PC-9 (cell line): ENCODE measurements around the gene APBA3. TPM values are rescaled to one million over a fixed set of nuclear protein-coding genes. Genes with fewer than 3 reads are reported as not detected.

Source experiments
- BruUV-seq: library from RNA; stranded (reverse); fragments of 400-500 nt; replicated peaks from 2 replicates; lab custom pipeline; 2021; lab: Mats Ljungman, UMichigan
- CTCF ChIA-PET: fragments of 300-600 bp; sonication (Branson Sonifier 250); formaldehyde crosslinking; loops from one replicate; lab custom pipeline; 2022; ENCODE audit warnings: antibody characterized with exemption; lab: Charles Lee
- POLR2A ChIA-PET: fragments of 300-600 bp; sonication (Branson Sonifier 250); formaldehyde crosslinking; loops from one replicate; lab custom pipeline; 2022; ENCODE audit warnings: antibody characterized with exemption; ENCODE audit not compliant: unreplicated experiment; lab: Charles Lee
- DNase-seq, 2 experiments: peaks; one replicate each; pipeline versions ENCODE4 v3.0.0 to v3.0.0-alpha.2; 2015 to 2022; ENCODE audit warnings: mixed read lengths in 1 of 2
- H2AFZ ChIP-seq: fragments of 200-600 bp; sonication (generic); 2 replicates; pipeline ENCODE4 v1.8.1; 2017; ENCODE audit warnings: antibody characterized with exemption
- H3F3A ChIP-seq: fragments of 200-600 bp; sonication (generic); 2 replicates; pipeline ENCODE4 v1.8.1; 2017; ENCODE audit warnings: antibody characterized with exemption, mild to moderate bottlenecking, low read depth; ENCODE audit not compliant: insufficient read depth
- H3K27ac ChIP-seq: fragments of 200-600 bp; sonication (generic); 2 replicates; pipeline ENCODE4 v1.6.1; 2016; ENCODE audit warnings: mixed run types
- H3K27me3 ChIP-seq: fragments of 200-600 bp; sonication (generic); 2 replicates; pipeline ENCODE4 v1.6.1; 2016; ENCODE audit warnings: low read depth, mixed run types; ENCODE audit not compliant: insufficient read depth
- H3K36me3 ChIP-seq: fragments of 200-600 bp; sonication (generic); 2 replicates; pipeline ENCODE4 v1.6.1; 2016; ENCODE audit warnings: low read depth, mixed run types
- H3K4me1 ChIP-seq: fragments of 200-600 bp; sonication (generic); replicated peaks from 2 replicates; pipeline ENCODE4 v1.6.1; 2016; ENCODE audit warnings: mixed run types; ENCODE audit not compliant: insufficient read depth
- H3K4me2 ChIP-seq: fragments of 200-600 bp; sonication (generic); 2 replicates; pipeline ENCODE4 v1.6.1; 2017; ENCODE audit warnings: mixed run types
- H3K4me3 ChIP-seq: fragments of 200-600 bp; sonication (generic); 2 replicates; pipeline ENCODE4 v1.6.1; 2016; ENCODE audit warnings: mixed run types
- H3K79me2 ChIP-seq: fragments of 200-600 bp; sonication (generic); 2 replicates; pipeline ENCODE4 v1.6.1; 2017; ENCODE audit warnings: low read depth, mixed run types
- H3K9me2 ChIP-seq: fragments of 200-600 bp; sonication (generic); 2 replicates; pipeline ENCODE4 v1.8.1; 2017; ENCODE audit warnings: mild to moderate bottlenecking; ENCODE audit not compliant: insufficient read depth
- H3K9me3 ChIP-seq: fragments of 200-600 bp; sonication (generic); 2 replicates; pipeline ENCODE4 v1.8.1; 2016; ENCODE audit warnings: low read depth; ENCODE audit not compliant: insufficient read depth
- H4K20me1 ChIP-seq: fragments of 200-600 bp; sonication (generic); 2 replicates; pipeline ENCODE4 v1.8.1; 2017; ENCODE audit not compliant: insufficient read depth
- EZH2 ChIP-seq: fragments of 200-600 bp; sonication (generic); IDR thresholded peaks from 2 replicates; pipeline ENCODE4 v1.8.0; 2017; ENCODE audit warnings: antibody characterized with exemption, low read depth
- intact Hi-C: fragments of 100-400 bp; cut with micrococcal nuclease; formaldehyde crosslinking; loops from one replicate; pipeline ENCODE4 v1.10.0; 2022; ENCODE audit not compliant: unreplicated experiment
- total RNA-seq: library from RNA; stranded (reverse); gene quantifications from 2 replicates; pipeline ENCODE4 v1.2.3, GENCODE V29; 2021
- TF ChIP-seq, protein P1 (sequence below): fragments of 200-600 bp; sonication (generic); conservative IDR thresholded peaks from 2 replicates; pipeline ENCODE4 v1.6.1; 2017; ENCODE audit warnings: mixed run types, antibody characterized with exemption, mild to moderate bottlenecking, moderate library complexity

Gene APBA3
- total RNA-seq, 1 experiment from 2014 or later, result 16.0 TPM

GRCh38 chr19:3753631-3754410 lies 7.7 kb downstream of the APBA3 start:
- Histone ChIP-seq H3K27me3 (no peaks in the 10 kb centered on the region), H4K20me1 (no peaks in the 10 kb centered on the region), H3K9me3 (no peaks in the 10 kb centered on the region), H3K4me2 (no peak overlapping the region), H3K27ac (no peak overlapping the region), H2AFZ (no peak overlapping the region), H3K79me2 (no peaks in the 10 kb centered on the region), H3K4me3 (no peak overlapping the region), H3F3A (no peaks in the 10 kb centered on the region), H3K4me1 (no peaks in the 10 kb centered on the region), H3K36me3 (no peaks in the 10 kb centered on the region), H3K9me2 (no peaks in the 10 kb centered on the region)
- TF ChIP-seq EZH2, result no peak
- TF ChIP-seq, protein P1, sequence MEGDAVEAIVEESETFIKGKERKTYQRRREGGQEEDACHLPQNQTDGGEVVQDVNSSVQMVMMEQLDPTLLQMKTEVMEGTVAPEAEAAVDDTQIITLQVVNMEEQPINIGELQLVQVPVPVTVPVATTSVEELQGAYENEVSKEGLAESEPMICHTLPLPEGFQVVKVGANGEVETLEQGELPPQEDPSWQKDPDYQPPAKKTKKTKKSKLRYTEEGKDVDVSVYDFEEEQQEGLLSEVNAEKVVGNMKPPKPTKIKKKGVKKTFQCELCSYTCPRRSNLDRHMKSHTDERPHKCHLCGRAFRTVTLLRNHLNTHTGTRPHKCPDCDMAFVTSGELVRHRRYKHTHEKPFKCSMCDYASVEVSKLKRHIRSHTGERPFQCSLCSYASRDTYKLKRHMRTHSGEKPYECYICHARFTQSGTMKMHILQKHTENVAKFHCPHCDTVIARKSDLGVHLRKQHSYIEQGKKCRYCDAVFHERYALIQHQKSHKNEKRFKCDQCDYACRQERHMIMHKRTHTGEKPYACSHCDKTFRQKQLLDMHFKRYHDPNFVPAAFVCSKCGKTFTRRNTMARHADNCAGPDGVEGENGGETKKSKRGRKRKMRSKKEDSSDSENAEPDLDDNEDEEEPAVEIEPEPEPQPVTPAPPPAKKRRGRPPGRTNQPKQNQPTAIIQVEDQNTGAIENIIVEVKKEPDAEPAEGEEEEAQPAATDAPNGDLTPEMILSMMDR, result no peak
- no TSS peak for BruUV-seq
- POLR2A ChIA-PET, result no interaction called here
- intact Hi-C loops, result no loop called here
- DNase-seq, result no peak
- CTCF ChIA-PET, result no interaction called here

DNA sequence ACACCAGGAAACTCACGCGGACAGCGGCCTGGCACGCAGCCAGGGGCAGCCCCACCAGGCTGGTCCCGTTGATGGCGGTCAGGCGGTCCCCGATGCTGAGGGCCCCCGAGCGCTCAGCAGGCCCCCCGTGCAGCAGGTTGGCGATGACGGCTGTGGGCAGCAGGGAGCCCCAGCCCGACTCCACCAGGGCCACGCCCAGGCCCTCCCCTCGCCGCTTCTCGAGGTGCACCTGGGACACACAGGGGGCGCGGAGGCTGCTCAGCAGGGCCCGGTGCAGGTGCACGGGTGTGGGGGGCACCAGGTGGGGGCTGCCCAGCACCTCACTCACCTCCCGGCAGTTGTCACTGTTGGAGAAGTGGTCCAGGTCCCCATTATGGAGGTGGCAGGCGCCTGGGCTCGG lies 9.0 kb downstream of the APBA3 start:
- POLR2A ChIA-PET, result no interaction called here
- H3K27me3 ChIP-seq, result no peaks in the 10 kb centered on the region
- H3K36me3 ChIP-seq, result no peaks in the 10 kb centered on the region
- no peaks in the 10 kb centered on the region for H3F3A ChIP-seq
- no peaks in the 10 kb centered on the region for H3K9me2 ChIP-seq
- CTCF ChIA-PET, result no interaction called here
- BruUV-seq, result no TSS peak
- no peaks in the 10 kb centered on the region for H3K79me2 ChIP-seq
- no peak overlapping the region for H3K4me2 ChIP-seq
- DNase-seq, result no peak
- no peaks in the 10 kb centered on the region for H4K20me1 ChIP-seq
- H3K4me1 ChIP-seq, result no peaks in the 10 kb centered on the region
- TF ChIP-seq EZH2, result no peak
- TF ChIP-seq, protein P1, result no peak
- no peak overlapping the region for H3K4me3 ChIP-seq
- intact Hi-C loops, result no loop called here
- no peaks in the 10 kb centered on the region for H3K9me3 ChIP-seq
- no peak overlapping the region for H3K27ac ChIP-seq
- no peak overlapping the region for H2AFZ ChIP-seq

DNA sequence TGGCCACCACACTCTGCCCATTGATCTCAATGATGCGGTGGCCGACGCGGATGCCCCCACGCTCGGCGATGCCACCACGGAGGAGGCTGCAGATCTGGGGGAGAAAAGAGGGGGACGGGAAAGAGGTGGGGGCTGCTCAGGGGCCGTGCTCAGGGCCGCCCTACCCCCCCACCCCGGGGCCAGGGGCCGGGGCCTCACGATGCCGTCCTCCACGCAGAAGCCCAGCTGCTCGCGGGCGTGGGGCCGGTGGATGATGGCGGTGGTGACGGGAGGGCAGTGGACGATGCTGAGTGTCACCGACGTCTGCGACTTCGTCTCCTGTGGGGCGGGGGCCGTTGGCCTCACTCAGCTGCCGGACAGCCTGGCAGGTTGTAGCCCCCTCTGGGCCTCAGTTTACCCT lies 10.3 kb downstream of the APBA3 start:
- Histone ChIP-seq H3K4me3 (no peak overlapping the region), H3K9me2 (no peaks in the 10 kb centered on the region), H3K36me3 (no peaks in the 10 kb centered on the region), H2AFZ (no peak overlapping the region), H3F3A (no peaks in the 10 kb centered on the region), H3K27me3 (no peaks in the 10 kb centered on the region), H4K20me1 (no peaks in the 10 kb centered on the region), H3K4me1 (no peaks in the 10 kb centered on the region), H3K27ac (no peak overlapping the region), H3K4me2 (no peak overlapping the region), H3K9me3 (no peaks in the 10 kb centered on the region), H3K79me2 (no peaks in the 10 kb centered on the region)
- no peak for TF ChIP-seq EZH2
- no TSS peak for BruUV-seq
- POLR2A ChIA-PET, result no interaction called here
- CTCF ChIA-PET, result no interaction called here
- intact Hi-C loops, result no loop called here
- no peak for DNase-seq
